ENCODE results near the gene SCAMP4. TPM values are rescaled to one million over a fixed set of nuclear protein-coding genes. Genes with fewer than 3 reads are reported as not detected.

SCAMP4 gene
- total and polyA plus RNA-seq, 2 of the 13 experiments (the other 11 are each of a cell fraction or from before 2014, with no cell fraction given): 10.7 to 13.7 TPM

- TF ChIP-seq ZNF770 (CRISPR knock-in tag; IDR thresholded peaks at IDR 0.05): peak; percentile 94
- no peak for TF ChIP-seq ESRRA (CRISPR knock-in tag; IDR thresholded peaks at IDR 0.05; ENCODE audit: low read depth)
- no peak for TF ChIP-seq CEBPZ (IDR thresholded peaks at IDR 0.05; ENCODE audit: low read length)
- no peak for TF ChIP-seq NFAT5 (CRISPR knock-in tag; IDR thresholded peaks at IDR 0.05)
- no peak for TF ChIP-seq PLRG1 (conservative IDR thresholded peaks at IDR 0.05)
- TF ChIP-seq ZNF841 (CRISPR knock-in tag; IDR thresholded peaks at IDR 0.05; ENCODE audit: borderline replicate concordance): no peak
- TF ChIP-seq CENPX (CRISPR knock-in tag; IDR thresholded peaks at IDR 0.05): no peak
- peak; percentile 53; the same call in 1 of the 2 replicates for TF ChIP-seq AKAP8 (CRISPR knock-in tag; IDR thresholded peaks at IDR 0.05)
- peak; percentile 82 for TF ChIP-seq ZNF460 (CRISPR knock-in tag; IDR thresholded peaks at IDR 0.05; ENCODE audit: borderline replicate concordance)
- no peak for TF ChIP-seq RORA (CRISPR knock-in tag; IDR thresholded peaks at IDR 0.05)
- TF ChIP-seq SOX13 (IDR thresholded peaks at IDR 0.05): no peak
- no peak for TF ChIP-seq SOX13 (CRISPR knock-in tag; conservative IDR thresholded peaks at IDR 0.05 in 1 of 2, IDR thresholded peaks at IDR 0.05 in 1 of 2)
- no peak for TF ChIP-seq ATF2 (CRISPR knock-in tag; IDR thresholded peaks at IDR 0.05)
- TF ChIP-seq STAG1 (CRISPR knock-in tag; IDR thresholded peaks at IDR 0.05): no peak
- TF ChIP-seq YEATS2 (CRISPR knock-in tag; IDR thresholded peaks at IDR 0.05; ENCODE audit: borderline replicate concordance): no peak
- no peak for TF ChIP-seq ZNF788 (CRISPR knock-in tag; IDR thresholded peaks at IDR 0.05; ENCODE audit: borderline replicate concordance)
- no peak for TF ChIP-seq PREB (CRISPR knock-in tag; IDR thresholded peaks at IDR 0.05)
- TF ChIP-seq ETV6 (CRISPR knock-in tag; conservative IDR thresholded peaks at IDR 0.05): no peak
Observed at GRCh38 chr19:1867349-1867724, 37.9 kb upstream of the SCAMP4 start (continued).

Measured in HepG2 (cell line).